ENCODE results near the gene TSPAN13. TPM values are rescaled to one million over a fixed set of nuclear protein-coding genes. Genes with fewer than 3 reads are reported as not detected.

Gene TSPAN13
- total RNA-seq (ENCODE audit: low replicate concordance) = 65.1 and 99.5 TPM in 2 replicates
- long read RNA-seq, transcript TSPAN13-201 (6 exons, 2,093 nt) = major isoform, 219 of 254 reads
- long read RNA-seq, partial matches to known transcripts = 32 of 254 reads
- long read RNA-seq, other reads (novel, unspliced or antisense) = 3 of 254 reads

- peak; percentile 91 for DNase-seq (ENCODE audit: extremely low spot score, unreplicated experiment)
- TF ChIP-seq, protein P1, sequence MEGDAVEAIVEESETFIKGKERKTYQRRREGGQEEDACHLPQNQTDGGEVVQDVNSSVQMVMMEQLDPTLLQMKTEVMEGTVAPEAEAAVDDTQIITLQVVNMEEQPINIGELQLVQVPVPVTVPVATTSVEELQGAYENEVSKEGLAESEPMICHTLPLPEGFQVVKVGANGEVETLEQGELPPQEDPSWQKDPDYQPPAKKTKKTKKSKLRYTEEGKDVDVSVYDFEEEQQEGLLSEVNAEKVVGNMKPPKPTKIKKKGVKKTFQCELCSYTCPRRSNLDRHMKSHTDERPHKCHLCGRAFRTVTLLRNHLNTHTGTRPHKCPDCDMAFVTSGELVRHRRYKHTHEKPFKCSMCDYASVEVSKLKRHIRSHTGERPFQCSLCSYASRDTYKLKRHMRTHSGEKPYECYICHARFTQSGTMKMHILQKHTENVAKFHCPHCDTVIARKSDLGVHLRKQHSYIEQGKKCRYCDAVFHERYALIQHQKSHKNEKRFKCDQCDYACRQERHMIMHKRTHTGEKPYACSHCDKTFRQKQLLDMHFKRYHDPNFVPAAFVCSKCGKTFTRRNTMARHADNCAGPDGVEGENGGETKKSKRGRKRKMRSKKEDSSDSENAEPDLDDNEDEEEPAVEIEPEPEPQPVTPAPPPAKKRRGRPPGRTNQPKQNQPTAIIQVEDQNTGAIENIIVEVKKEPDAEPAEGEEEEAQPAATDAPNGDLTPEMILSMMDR (conservative IDR thresholded peaks at IDR 0.05) = no peak
- Mint-ChIP-seq H3K27me3 (peaks cover 13% of the 10 kb centered on the region), H3K36me3 (no peaks in the 10 kb centered on the region), H3K4me1 (ENCODE audit: unreplicated experiment) (no peaks in the 10 kb centered on the region), H3K4me3 (peak within 1 kb of the TSS; percentile 95), H3K27ac (peak within 1 kb of the TSS; percentile 91), H3K9me3 (no peaks in the 10 kb centered on the region)
These were observed at the start of gene TSPAN13 for GRCh38 chr7:16753102-16753931. Gene TSPAN13 (plus strand): TSS chr7:16753755. CDS start chr7:16753968, 213 bp downstream.

DNA sequence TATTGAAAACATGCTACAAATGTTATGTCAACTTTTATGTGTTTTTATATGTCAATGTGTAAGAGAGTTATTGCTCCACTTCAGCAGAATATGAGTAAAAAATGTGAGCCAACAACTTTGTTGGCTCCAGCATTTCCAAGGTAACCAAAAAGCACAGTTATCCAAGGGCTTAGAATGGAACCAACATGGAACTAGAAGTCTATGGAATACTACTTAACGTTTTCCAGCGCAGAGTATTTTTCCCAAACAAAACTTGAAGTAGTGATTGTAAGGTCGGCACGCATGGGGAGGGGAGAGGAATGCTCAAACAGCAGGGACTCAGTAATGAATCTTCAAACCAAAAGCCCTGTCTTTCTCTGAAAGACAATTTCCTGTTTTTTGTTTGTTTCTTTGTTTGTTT is 45.0 kb upstream of the TSPAN13 start:
- H3K36me3 Mint-ChIP-seq = peaks cover 28% of the 10 kb centered on the region
- no peaks in the 10 kb centered on the region for H3K27me3 Mint-ChIP-seq
- H3K4me1 Mint-ChIP-seq (ENCODE audit: unreplicated experiment) = no peaks in the 10 kb centered on the region
- H3K27ac Mint-ChIP-seq = no peak overlapping the region
- no peak overlapping the region for H3K4me3 Mint-ChIP-seq
- H3K9me3 Mint-ChIP-seq = no peaks in the 10 kb centered on the region
- DNase-seq (ENCODE audit: extremely low spot score, unreplicated experiment) = no peak
- TF ChIP-seq, protein P1 (conservative IDR thresholded peaks at IDR 0.05) = no peak

- Mint-ChIP-seq H3K36me3 (peaks cover 23% of the 10 kb centered on the region), H3K27ac (no peak overlapping the region), H3K4me3 (no peak overlapping the region), H3K27me3 (no peaks in the 10 kb centered on the region), H3K9me3 (no peaks in the 10 kb centered on the region), H3K4me1 (ENCODE audit: unreplicated experiment) (no peaks in the 10 kb centered on the region)
- no peak for DNase-seq (ENCODE audit: extremely low spot score, unreplicated experiment)
- TF ChIP-seq, protein P1 (conservative IDR thresholded peaks at IDR 0.05) = no peak
These were observed 44.6 kb upstream of the TSPAN13 start for GRCh38 chr7:16708980-16709379.

DNA sequence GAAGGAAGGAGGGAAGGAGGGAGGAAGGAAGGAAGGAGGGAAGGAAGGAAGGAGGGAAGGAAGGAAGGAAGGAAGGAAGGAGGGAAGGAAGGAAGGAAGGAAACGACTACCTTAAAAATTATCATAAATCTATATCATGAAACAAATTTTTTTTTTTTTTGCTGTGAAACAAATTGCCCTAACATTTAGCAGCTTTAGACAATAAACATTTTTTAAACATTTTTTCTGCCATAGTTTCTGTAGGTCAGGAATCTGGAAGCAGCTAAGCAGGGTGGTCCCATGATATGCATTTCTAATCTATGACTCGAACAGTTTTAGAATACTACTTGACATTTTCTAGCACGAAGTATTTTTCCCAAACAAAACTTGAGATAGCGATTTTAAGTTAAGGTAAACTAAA is 42.9 kb upstream of the TSPAN13 start:
- no peaks in the 10 kb centered on the region for H3K9me3 Mint-ChIP-seq
- H3K27ac Mint-ChIP-seq = no peak overlapping the region
- H3K4me1 Mint-ChIP-seq (ENCODE audit: unreplicated experiment) = no peaks in the 10 kb centered on the region
- no peak overlapping the region for H3K4me3 Mint-ChIP-seq
- no peak for DNase-seq (ENCODE audit: extremely low spot score, unreplicated experiment)
- TF ChIP-seq, protein P1 (conservative IDR thresholded peaks at IDR 0.05) = no peak
- H3K27me3 Mint-ChIP-seq = no peaks in the 10 kb centered on the region
- H3K36me3 Mint-ChIP-seq = peaks cover 16% of the 10 kb centered on the region

- Mint-ChIP-seq H3K27ac (no peak overlapping the region), H3K36me3 (peaks cover 7% of the 10 kb centered on the region), H3K4me1 (ENCODE audit: unreplicated experiment) (no peaks in the 10 kb centered on the region), H3K4me3 (no peak overlapping the region), H3K27me3 (no peaks in the 10 kb centered on the region), H3K9me3 (no peaks in the 10 kb centered on the region)
- TF ChIP-seq, protein P1 (conservative IDR thresholded peaks at IDR 0.05) = no peak
- DNase-seq (ENCODE audit: extremely low spot score, unreplicated experiment) = no peak
These were observed 41.8 kb upstream of the TSPAN13 start for GRCh38 chr7:16711730-16712129.

Data from type B pancreatic cell (in vitro differentiated cells).